ENCODE results near the gene SERPINE1. TPM values are rescaled to one million over a fixed set of nuclear protein-coding genes. Genes with fewer than 3 reads are reported as not detected.
A peak's percentile ranks its signal among the peaks of the same experiment; 100 is the strongest.

Gene SERPINE1
- total and polyA plus RNA-seq, 2 of the 13 experiments (the other 11 are each of a cell fraction or from before 2014, with no cell fraction given) = 21.2 to 1,576 TPM

DNA sequence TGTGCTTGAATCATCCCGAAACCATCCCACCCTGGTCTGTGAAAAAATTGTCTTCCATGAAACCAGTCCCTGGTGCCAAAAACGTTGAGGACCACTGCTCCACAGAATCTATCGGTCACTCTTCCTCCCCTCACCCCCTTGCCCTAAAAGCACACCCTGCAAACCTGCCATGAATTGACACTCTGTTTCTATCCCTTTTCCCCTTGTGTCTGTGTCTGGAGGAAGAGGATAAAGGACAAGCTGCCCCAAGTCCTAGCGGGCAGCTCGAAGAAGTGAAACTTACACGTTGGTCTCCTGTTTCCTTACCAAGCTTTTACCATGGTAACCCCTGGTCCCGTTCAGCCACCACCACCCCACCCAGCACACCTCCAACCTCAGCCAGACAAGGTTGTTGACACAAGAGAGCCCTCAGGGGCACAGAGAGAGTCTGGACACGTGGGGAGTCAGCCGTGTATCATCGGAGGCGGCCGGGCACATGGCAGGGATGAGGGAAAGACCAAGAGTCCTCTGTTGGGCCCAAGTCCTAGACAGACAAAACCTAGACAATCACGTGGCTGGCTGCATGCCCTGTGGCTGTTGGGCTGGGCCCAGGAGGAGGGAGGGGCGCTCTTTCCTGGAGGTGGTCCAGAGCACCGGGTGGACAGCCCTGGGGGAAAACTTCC is 784 bp upstream of the SERPINE1 start (continued):
- TF ChIP-seq, protein P1, sequence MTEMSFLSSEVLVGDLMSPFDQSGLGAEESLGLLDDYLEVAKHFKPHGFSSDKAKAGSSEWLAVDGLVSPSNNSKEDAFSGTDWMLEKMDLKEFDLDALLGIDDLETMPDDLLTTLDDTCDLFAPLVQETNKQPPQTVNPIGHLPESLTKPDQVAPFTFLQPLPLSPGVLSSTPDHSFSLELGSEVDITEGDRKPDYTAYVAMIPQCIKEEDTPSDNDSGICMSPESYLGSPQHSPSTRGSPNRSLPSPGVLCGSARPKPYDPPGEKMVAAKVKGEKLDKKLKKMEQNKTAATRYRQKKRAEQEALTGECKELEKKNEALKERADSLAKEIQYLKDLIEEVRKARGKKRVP (CRISPR knock-in tag; IDR thresholded peaks at IDR 0.05) = no peak
- TF ChIP-seq FOXK1 (CRISPR knock-in tag; IDR thresholded peaks at IDR 0.05; ENCODE audit: borderline replicate concordance, low read depth) (peak; percentile 69), ZNF251 (CRISPR knock-in tag; IDR thresholded peaks at IDR 0.05) (no peak), ADNP (CRISPR knock-in tag; IDR thresholded peaks at IDR 0.05) (no peak), SMYD3 (CRISPR knock-in tag; IDR thresholded peaks at IDR 0.05) (peak; percentile 16; the same call in 1 of the 2 replicates), ZNF510 (CRISPR knock-in tag; IDR thresholded peaks at IDR 0.05; ENCODE audit: low read depth) (0 out of 2 replicates have a peak, but pooled peaks have one; percentile 12), ZNF274 (CRISPR knock-in tag; IDR thresholded peaks at IDR 0.05) (peak; percentile 79)
- TF ChIP-seq, protein P2, sequence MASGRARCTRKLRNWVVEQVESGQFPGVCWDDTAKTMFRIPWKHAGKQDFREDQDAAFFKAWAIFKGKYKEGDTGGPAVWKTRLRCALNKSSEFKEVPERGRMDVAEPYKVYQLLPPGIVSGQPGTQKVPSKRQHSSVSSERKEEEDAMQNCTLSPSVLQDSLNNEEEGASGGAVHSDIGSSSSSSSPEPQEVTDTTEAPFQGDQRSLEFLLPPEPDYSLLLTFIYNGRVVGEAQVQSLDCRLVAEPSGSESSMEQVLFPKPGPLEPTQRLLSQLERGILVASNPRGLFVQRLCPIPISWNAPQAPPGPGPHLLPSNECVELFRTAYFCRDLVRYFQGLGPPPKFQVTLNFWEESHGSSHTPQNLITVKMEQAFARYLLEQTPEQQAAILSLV (CRISPR knock-in tag; IDR thresholded peaks at IDR 0.05; ENCODE audit: borderline replicate concordance) = peak; percentile 65; the same call in 1 of the 2 replicates

DNA sequence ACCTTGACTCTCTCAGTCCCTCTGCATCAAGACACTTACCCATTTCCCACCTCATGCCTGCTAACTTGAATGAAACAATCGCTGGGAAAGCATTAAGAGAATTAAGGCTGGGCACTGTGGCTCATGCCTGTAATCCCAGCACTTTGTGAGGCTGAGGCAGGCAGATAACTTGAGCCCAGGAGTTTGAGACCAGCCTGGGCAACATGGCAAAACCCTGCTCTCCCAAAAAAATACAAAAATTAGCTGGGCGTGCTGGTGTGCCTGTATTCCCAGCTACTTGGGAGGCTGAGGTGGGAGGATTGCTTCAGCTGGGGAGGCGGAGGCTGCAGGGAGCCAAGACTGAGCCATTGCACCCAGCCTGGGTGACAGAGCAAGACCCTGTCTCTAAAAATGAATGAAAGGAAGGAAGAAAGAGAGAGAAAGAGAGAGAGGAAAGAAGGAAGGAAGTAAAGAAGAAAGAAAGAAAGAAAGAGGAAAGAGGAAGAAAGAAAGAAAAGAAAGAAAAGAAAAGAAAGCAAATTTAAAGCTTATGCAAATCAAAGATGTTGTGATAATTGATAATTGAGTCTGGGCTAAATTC is 646 bp downstream of the SERPINE1 start:
- H3K9ac ChIP-seq (ENCODE audit: insufficient read depth, low read depth, low read length) = peak overlapping the region; percentile 77
- WGBS (ENCODE audit: low lambda C conversion rate) = 54% methylated on average over 3 of the region's 3 CpGs
- POLR2A ChIA-PET = interaction anchor here (0.7 to 3.9 kb wide), 15 partner anchors 10 to 252 kb away, joined by 3 to 56 read pairs (median 6); partner anchors contain the start of genes AP1S1, PLOD3, SRRT and TRIM56
- 0 out of 2 replicates have a peak, but pooled peaks have one; percentile 2 for TF ChIP-seq GZF1 (CRISPR knock-in tag; IDR thresholded peaks at IDR 0.05)
- TF ChIP-seq ZNF563 (CRISPR knock-in tag; IDR thresholded peaks at IDR 0.05) = 0 out of 2 replicates have a peak, but pooled peaks have one; percentile 15
- TF ChIP-seq HOXA9 (CRISPR knock-in tag; IDR thresholded peaks at IDR 0.05; ENCODE audit: borderline replicate concordance) = 0 out of 2 replicates have a peak, but pooled peaks have one; percentile 34
- TF ChIP-seq PAF1 (CRISPR knock-in tag; IDR thresholded peaks at IDR 0.05) = peak; percentile 72; the same call in 1 of the 2 replicates
- TF ChIP-seq TOPORS (CRISPR knock-in tag; IDR thresholded peaks at IDR 0.05) = no peak
- TF ChIP-seq MAFG (CRISPR knock-in tag; IDR thresholded peaks at IDR 0.05) = no peak
- peak; percentile 35; the same call in 1 of the 2 replicates for TF ChIP-seq ZNF430 (CRISPR knock-in tag; IDR thresholded peaks at IDR 0.05)
- 0 out of 2 replicates have a peak, but pooled peaks have one; percentile 18 for TF ChIP-seq ZIK1 (CRISPR knock-in tag; IDR thresholded peaks at IDR 0.05; ENCODE audit: borderline replicate concordance, low read depth)
- TF ChIP-seq GATAD1 (CRISPR knock-in tag; IDR thresholded peaks at IDR 0.05) = no peak
- TF ChIP-seq HES4 (CRISPR knock-in tag; IDR thresholded peaks at IDR 0.05; ENCODE audit: borderline replicate concordance) = no peak; the same call in 1 of the 2 replicates
- TF ChIP-seq ETV6 (CRISPR knock-in tag; conservative IDR thresholded peaks at IDR 0.05) = no peak

More for the DNA sequence above, 646 bp downstream of the SERPINE1 start:
- Histone ChIP-seq H3K27me3 (ENCODE audit: control insufficient read depth in 1 of 2, insufficient read depth in 2 of 2, low read length in 2 of 2) (no peaks in the 10 kb centered on the region; a peak in 1 of 5 replicates), H3K4me1 (ENCODE audit: insufficient read depth, low read length) (peaks cover 81% of the 10 kb centered on the region), H3K36me3 (replicated peaks in 1 of 2; ENCODE audit: control insufficient read depth in 1 of 2, insufficient read depth in 2 of 2, low read length in 2 of 2) (peaks cover 7 to 32% of the 10 kb centered on the region in 2 experiments; a peak in 4 of 5 replicates), H2AFZ (ENCODE audit: low read length) (no peak overlapping the region), H3K9me3 (ENCODE audit: low read length) (no peaks in the 10 kb centered on the region), H3K4me3 (replicated peaks in 1 of 3; ENCODE audit: insufficient read depth in 1 of 3, low read depth in 2 of 3, low read length in 3 of 3) (peak overlapping the region; percentile 74 to 82 (median 76)), H3K79me2 (ENCODE audit: insufficient read depth, low read length) (peaks cover 12% of the 10 kb centered on the region), H3K4me2 (ENCODE audit: low read depth, low read length) (peak overlapping the region; percentile 88), H3K27ac (ENCODE audit: extremely low read length, insufficient read depth, low read length) (peak overlapping the region; percentile 99), H4K20me1 (ENCODE audit: insufficient read depth, low read length) (peaks cover 41% of the 10 kb centered on the region; the same call in 1 of the 2 replicates)
- intact Hi-C loops (cut with micrococcal nuclease; ENCODE audit: unreplicated experiment) (loop anchor here (2.0 kb wide), 1 partner anchor 27 kb away; no protein-coding TSS in a partner anchor), in situ Hi-C loops (cut with HindIII; ENCODE audit: extremely low pct_ligation_motif_present, low pct_unique_long_range_greater_than_20kb) (no loop called here)
- DNase-seq (ENCODE audit: low spot score) (no peak), ATAC-seq (no peak), FAIRE-seq (no peak)
- CTCF ChIA-PET (ENCODE audit: low intra/inter-chr PET ratio, low total read pairs) = interaction anchor here (1.9 kb wide), 1 partner anchor 11 kb away, joined by 9 read pairs; no protein-coding TSS in a partner anchor
- TSS peak; percentile 54 for BruUV-seq (replicated peaks)

All from HepG2 (cell line).